Measurements from ENCODE around the gene PPP2R2D.

DNA sequence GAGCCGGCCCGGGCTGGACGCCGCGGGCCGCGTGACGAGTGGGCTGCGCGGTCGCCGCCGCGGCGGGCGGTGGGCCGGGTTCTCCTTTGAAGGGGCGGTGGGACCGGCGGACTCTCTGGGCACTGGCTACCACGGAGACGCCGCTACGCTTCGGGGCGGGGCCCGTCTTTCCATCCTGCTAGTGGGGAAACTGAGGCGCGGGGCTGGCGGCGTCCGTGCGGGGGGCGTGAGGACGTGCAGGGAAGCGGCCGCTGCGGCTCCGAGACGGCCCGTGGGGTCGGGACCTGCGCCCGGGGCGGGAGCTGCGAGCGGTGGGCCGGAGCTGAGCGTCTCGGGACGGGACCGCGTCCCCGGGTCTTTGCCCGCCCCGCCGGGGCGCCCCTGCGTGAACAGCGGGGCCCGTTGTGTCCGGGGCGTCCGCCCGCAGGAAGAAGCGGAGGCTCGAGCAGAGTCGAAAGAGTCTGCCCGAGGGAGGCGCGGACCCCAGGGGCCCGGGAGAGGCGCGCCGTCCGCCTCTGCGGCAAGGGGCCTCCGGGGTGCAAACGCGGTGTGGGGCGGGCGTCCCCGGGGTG, 81.5 kb downstream of the PPP2R2D start:
- TF ChIP-seq CTCF (IDR thresholded peaks at IDR 0.05) (no peak), EP300 (IDR thresholded peaks at IDR 0.05) (no peak)
